ENCODE results near the gene MYT1. TPM values are rescaled to one million over a fixed set of nuclear protein-coding genes. Genes with fewer than 3 reads are reported as not detected.

MYT1 gene
- polyA plus RNA-seq, 1 experiment, result not detected

DNA sequence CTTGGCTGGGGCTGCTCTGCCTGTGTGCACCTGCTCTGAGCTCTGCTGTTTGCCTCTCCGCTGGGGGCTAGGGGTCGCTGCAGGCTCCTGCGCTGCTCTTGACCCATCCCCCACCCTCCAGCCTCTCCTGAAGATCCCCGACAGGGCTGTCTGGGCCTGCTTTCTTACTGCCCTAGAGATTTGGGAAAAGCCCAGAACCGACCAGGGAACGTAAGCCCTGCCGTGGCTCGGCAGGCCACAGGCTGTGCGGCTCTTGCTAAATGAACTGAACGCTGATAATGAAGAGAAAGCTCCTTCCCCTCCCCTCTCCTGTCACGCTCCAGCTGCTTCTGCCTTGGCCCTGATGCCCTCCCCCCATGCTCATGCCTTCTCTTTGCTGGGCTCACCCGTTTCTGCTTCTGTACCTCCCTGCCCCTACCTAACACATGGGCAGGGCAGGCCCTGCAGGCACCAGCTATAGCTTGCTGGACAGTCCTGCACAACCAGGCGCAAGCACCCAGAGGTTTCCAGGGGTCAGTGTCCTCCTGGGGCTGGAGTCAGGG is 59.3 kb downstream of the MYT1 start:
- no peak for DNase-seq (ENCODE audit: low read depth)
- Histone ChIP-seq H3K27me3 (ENCODE audit: control insufficient read depth, insufficient read depth, low read length) (peaks cover 9% of the 10 kb centered on the region), H3K36me3 (ENCODE audit: control insufficient read depth, insufficient read depth, low read length) (no peaks in the 10 kb centered on the region), H3K4me3 (ENCODE audit: low read depth, low read length) (no peak overlapping the region)
- POLR2A ChIA-PET, result no interaction called here
- TF ChIP-seq, protein P1, sequence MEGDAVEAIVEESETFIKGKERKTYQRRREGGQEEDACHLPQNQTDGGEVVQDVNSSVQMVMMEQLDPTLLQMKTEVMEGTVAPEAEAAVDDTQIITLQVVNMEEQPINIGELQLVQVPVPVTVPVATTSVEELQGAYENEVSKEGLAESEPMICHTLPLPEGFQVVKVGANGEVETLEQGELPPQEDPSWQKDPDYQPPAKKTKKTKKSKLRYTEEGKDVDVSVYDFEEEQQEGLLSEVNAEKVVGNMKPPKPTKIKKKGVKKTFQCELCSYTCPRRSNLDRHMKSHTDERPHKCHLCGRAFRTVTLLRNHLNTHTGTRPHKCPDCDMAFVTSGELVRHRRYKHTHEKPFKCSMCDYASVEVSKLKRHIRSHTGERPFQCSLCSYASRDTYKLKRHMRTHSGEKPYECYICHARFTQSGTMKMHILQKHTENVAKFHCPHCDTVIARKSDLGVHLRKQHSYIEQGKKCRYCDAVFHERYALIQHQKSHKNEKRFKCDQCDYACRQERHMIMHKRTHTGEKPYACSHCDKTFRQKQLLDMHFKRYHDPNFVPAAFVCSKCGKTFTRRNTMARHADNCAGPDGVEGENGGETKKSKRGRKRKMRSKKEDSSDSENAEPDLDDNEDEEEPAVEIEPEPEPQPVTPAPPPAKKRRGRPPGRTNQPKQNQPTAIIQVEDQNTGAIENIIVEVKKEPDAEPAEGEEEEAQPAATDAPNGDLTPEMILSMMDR (IDR thresholded peaks at IDR 0.05; ENCODE audit: insufficient read depth, low read depth, low read length), result peak; percentile 42
- CTCF ChIA-PET, result interaction anchor here (0.6 to 1.6 kb wide), 7 partner anchors 8 to 360 kb away, joined by 3 to 5 read pairs (median 4); no protein-coding TSS in a partner anchor

DNA sequence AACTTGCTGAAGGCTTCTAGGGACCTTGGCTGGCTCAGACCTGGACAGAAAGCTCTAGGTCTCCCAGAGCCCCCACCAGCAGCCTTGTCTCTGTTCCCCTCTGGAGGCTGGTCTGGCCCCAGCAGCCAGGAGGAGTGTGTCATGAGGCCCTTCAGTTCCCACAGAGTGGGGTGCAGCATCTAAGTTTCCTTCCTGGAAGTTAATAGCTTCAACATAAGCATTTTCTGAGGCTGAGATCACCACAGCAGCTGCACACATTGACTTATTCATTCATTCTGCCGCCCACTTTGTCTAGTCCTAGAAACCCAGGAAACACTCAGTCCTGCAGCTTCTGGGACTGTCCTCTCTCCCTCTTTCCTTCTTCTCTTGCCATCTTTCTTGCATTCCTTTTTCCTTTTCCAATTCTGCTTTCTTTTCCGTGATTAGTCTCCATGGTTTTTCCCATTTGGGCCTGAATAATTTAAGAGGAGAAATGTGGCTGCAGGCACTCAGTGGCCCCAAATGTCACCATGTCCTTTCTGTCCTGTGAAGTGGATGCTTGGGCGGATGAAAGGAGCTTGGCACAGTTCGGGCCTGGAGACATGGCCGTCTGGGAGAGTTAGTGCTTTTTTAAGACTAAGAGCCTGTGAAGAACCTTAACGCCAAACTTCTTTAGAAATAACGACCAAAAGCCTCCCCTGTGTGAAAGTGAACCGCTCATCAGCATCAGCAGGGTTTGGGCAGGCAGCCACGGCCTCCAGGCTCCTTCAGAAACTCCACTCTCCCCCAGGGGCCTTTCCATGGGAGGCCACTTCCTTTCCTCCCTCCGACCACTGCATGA is 60.3 kb downstream of the MYT1 start:
- ChIA-PET POLR2A (no interaction called here), CTCF (interaction anchor here (0.6 to 1.6 kb wide), 7 partner anchors 9 to 361 kb away, joined by 3 to 5 read pairs (median 4); no protein-coding TSS in a partner anchor)
- Histone ChIP-seq H3K36me3 (ENCODE audit: control insufficient read depth, insufficient read depth, low read length) (no peaks in the 10 kb centered on the region), H3K4me3 (ENCODE audit: low read depth, low read length) (no peak overlapping the region), H3K27me3 (ENCODE audit: control insufficient read depth, insufficient read depth, low read length) (peaks cover 5% of the 10 kb centered on the region)
- TF ChIP-seq, protein P1 (IDR thresholded peaks at IDR 0.05; ENCODE audit: insufficient read depth, low read depth, low read length), result peak; percentile 37; the same call in 1 of the 2 replicates
- peak; percentile 75 for DNase-seq (ENCODE audit: low read depth)

DNA sequence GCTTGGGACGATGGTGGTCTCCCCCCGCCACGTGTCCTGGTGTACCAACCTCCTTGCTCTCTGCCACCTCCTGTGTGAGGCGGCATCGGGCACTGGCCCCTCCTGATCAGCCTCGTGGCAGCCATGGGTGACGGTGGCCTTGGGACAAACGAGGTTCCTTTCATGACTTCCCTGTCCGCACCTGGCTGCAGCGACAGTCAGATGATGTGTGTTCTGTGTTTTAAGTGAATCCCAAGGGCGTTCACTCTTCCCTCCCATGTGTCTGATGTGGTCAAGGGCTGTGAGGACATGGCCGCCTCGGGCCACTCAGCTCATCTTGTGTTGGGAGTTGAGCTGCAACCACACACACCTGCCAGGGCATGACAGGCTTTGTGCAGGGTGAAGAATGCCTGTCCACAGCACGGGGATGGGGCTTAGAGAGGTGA is 60.9 kb downstream of the MYT1 start:
- TF ChIP-seq, protein P1 (IDR thresholded peaks at IDR 0.05; ENCODE audit: insufficient read depth, low read depth, low read length), result no peak
- Histone ChIP-seq H3K27me3 (ENCODE audit: control insufficient read depth, insufficient read depth, low read length) (peaks cover 5% of the 10 kb centered on the region), H3K4me3 (ENCODE audit: low read depth, low read length) (no peak overlapping the region), H3K36me3 (ENCODE audit: control insufficient read depth, insufficient read depth, low read length) (no peaks in the 10 kb centered on the region)
- no peak for DNase-seq (ENCODE audit: low read depth)
- ChIA-PET POLR2A (no interaction called here), CTCF (no interaction called here)

DNA sequence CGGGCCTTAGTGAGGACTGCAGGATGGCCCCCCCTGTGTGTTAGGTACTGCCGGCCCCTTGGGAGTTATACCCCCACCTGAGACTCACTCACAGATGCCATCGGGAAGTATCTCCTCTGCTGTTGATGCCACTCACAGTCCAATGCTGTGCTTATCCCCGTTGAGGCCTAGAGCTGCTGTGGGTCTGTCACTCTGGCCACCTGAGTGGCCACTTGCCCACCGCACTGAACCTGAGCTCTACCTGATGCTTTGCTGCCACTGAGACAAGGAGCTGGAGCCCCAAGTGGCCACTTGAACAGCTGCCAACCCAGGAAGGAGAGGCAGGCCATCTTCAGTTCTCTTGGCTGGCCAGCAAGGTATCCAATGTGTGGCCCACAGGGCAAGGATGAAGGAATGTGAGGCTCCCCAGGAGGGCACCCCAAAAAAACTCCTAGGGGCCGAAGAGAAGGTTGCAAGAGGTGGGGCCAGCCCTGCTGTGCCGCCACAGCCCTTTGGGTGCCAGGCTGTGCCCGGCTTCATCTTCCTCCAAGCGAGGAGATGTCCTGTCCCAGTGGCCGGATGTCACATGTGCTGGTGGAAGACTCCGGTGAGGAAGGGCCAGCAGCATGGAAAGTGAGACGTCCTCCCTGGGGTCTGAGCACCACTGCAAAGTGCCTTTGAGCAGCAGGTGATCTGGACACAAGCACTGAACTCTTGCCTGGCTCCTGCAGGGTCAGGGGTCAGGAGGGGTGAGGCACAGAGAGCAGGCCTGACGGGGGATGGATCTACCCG is 61.8 kb downstream of the MYT1 start:
- POLR2A ChIA-PET, result no interaction called here
- peaks cover 5% of the 10 kb centered on the region for H3K27me3 ChIP-seq (ENCODE audit: control insufficient read depth, insufficient read depth, low read length)
- CTCF ChIA-PET, result no interaction called here
- TF ChIP-seq, protein P1 (IDR thresholded peaks at IDR 0.05; ENCODE audit: insufficient read depth, low read depth, low read length), result no peak
- no peaks in the 10 kb centered on the region for H3K36me3 ChIP-seq (ENCODE audit: control insufficient read depth, insufficient read depth, low read length)
- DNase-seq (ENCODE audit: low read depth), result no peak
- H3K4me3 ChIP-seq (ENCODE audit: low read depth, low read length), result no peak overlapping the region
